Activated T-helper 1 cell treated with anti-CD3 and anti-CD28 coated beads, Interleukin-12 subunit alpha, Interleukin-12 subunit beta, Interleukin-2, Interleukin-4 antibody, amounts not matched to agents 30 ng/mL and 10 ng/mL and 1 ng/mL, durations not matched to agents 14 hours and 24 hours and 36 hours (primary cell): Measurements from ENCODE around the gene SCN11A. TPM values are rescaled to one million over a fixed set of nuclear protein-coding genes. Genes with fewer than 3 reads are reported as not detected.

Experiments
- DNase-seq: peaks from one replicate; pipeline ENCODE4 v3.0.0; 2021; ENCODE audit warnings: low spot score
- H3K27ac Mint-ChIP-seq: one replicate; pipeline ENCODE4 v1.8.0; 2021; ENCODE audit warnings: mild to moderate bottlenecking, mixed read lengths
- H3K27me3 Mint-ChIP-seq: one replicate; pipeline ENCODE4 v1.8.0; 2022; ENCODE audit warnings: mild to moderate bottlenecking, moderate library complexity, mixed read lengths; ENCODE audit not compliant: insufficient read depth
- H3K36me3 Mint-ChIP-seq: one replicate; pipeline ENCODE4 v1.8.0; 2021; ENCODE audit warnings: low read depth, mixed read lengths
- H3K4me1 Mint-ChIP-seq: one replicate; pipeline ENCODE4 v1.8.0; 2021; ENCODE audit warnings: low read depth, mixed read lengths
- H3K4me3 Mint-ChIP-seq: one replicate; pipeline ENCODE4 v1.8.0; 2021; ENCODE audit warnings: mild to moderate bottlenecking, moderate library complexity, mixed read lengths
- H3K9me3 Mint-ChIP-seq: one replicate; pipeline ENCODE4 v1.8.0; 2021; ENCODE audit warnings: mixed read lengths
- intact Hi-C: fragments of 100-400 bp; cut with micrococcal nuclease; formaldehyde crosslinking; loops from one replicate; pipeline ENCODE4 v1.15.1; 2024
- total RNA-seq: library from RNA; stranded (reverse); gene quantifications from 2 replicates; pipeline ENCODE4 v1.2.3, GENCODE V29; 2022

Gene SCN11A
- total RNA-seq = 0.05 TPM in 1 of 2 replicates, not detected in the other

DNA sequence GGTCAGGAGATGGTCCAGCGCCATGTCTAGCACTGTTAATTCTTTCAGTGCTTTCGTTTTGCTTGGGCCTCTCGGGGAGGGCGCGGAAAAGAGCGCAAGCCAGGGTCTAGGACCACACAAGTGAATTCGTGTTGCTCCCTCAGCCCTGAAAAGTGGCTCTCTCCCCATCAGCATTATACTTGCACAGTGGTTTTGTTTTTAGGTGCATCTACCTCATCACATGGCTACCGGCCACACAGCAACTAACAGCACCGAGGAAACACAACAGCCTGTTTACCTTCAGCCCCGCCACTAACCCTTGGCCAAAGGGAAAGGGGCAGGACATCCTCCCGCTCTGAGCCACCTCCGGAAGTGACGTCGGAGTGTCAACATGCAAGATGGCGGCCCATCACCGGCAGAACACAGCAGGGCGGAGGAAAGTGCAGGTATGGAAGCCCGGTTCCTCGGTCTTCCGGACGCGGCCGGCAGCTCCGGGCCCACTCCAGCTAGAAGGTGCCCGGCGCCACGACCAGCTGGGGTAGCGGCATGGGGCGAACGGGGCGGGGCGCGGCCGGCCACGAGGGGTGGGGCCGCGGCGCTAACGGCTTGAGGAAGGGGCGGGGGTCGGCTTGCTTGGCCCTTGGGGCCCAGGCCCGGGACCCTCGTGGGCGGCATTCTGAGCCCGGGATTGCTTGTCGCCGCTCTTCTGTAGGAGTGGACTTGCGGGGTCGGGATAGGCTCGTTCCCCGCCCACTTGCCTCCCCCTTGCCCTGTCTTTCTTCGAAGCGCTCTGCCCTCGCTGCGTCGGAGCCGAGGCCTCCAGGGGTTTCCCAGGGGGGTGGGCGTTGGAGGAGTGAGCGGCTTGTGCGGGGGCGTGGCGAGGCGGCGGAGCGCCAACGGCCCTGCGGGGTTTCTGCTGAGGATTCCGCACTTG lies at the start of gene SCN11A, which contains the start of gene WDR48:
Gene SCN11A, minus strand, starts transcription at position 296 of the 913 bp plus-strand sequence. CDS start 101,582 bp downstream, outside the sequence.
Gene WDR48, plus strand, starts transcription at position 368 of the 913 bp plus-strand sequence. Its CDS starts 10 bp downstream, at position 378.
- H3K36me3 Mint-ChIP-seq = no peaks in the 10 kb centered on the region
- H3K9me3 Mint-ChIP-seq = no peaks in the 10 kb centered on the region
- intact Hi-C loops = loop anchor here (1.0 to 5.0 kb wide), 6 partner anchors 57 to 915 kb away; partner anchors contain the start of genes ACAA1, MYD88 and RPSA

GRCh38 chr3:39101022-39101689 lies 49.4 kb upstream of the SCN11A start:
- Mint-ChIP-seq H3K9me3 (no peaks in the 10 kb centered on the region), H3K4me1 (peaks cover 42% of the 10 kb centered on the region), H3K4me3 (no peak overlapping the region), H3K27me3 (peaks cover 2% of the 10 kb centered on the region), H3K27ac (no peak overlapping the region), H3K36me3 (peaks cover 17% of the 10 kb centered on the region)
- DNase-seq = peak; percentile 27
- intact Hi-C loops = loop anchor here (1.0 to 2.0 kb wide), 3 partner anchors 89 to 278 kb away; no protein-coding TSS in a partner anchor

More for the DNA sequence above, at the start of gene SCN11A, which contains the start of gene WDR48:
- DNase-seq = peak; percentile 91
- Mint-ChIP-seq H3K4me1 (peaks cover 30% of the 10 kb centered on the region), H3K27me3 (no peaks in the 10 kb centered on the region), H3K27ac (peak within 1 kb of the TSS; percentile 95), H3K4me3 (peak within 1 kb of the TSS; percentile 93)

GRCh38 chr3:39100500-39100886 lies 48.7 kb upstream of the SCN11A start:
- Mint-ChIP-seq H3K27me3 (no peaks in the 10 kb centered on the region), H3K4me3 (no peak overlapping the region), H3K36me3 (peaks cover 20% of the 10 kb centered on the region), H3K9me3 (no peaks in the 10 kb centered on the region), H3K27ac (peak overlapping the region; percentile 34), H3K4me1 (peaks cover 35% of the 10 kb centered on the region)
- intact Hi-C loops = loop anchor here (2.0 kb wide), 1 partner anchor 278 kb away; no protein-coding TSS in a partner anchor
- DNase-seq = no peak

DNA sequence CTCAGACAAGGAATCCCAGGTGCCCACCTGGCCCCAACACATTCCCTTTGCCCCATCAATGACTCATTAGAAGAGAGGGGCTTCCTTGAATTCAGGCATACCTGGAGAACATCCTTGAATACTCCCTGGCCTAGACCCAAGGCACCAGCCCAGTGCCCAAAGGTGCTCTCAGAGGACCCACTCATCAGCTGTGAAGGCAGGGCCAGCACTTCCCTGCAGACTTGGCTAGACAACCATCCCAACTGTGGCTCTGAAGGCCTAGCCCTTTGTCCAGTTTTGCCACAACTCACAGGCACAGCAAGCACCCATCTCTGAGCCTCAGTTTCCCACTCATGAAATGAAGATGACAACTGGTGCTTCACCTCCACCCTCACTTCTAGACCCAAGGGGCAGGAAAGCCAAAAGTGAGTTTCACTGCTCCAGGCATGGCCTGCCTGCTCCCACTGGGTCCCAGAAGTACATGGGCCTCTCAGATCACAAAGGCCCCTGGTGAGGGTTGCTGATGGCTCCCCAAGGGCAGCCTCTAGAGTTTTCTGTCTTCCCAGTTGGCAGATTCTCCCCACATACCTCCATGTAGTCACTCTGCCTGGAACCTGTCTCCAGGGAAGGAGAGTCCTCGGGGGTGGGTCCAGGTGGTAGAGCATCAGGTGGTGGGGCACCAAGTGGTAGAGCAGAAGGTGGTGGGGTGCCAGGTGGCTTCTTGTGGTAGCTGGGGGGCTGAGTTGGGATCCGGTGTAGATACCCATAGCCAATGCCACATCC lies 48.2 kb upstream of the SCN11A start:
- DNase-seq = no peak
- Mint-ChIP-seq H3K27me3 (no peaks in the 10 kb centered on the region), H3K36me3 (peaks cover 20% of the 10 kb centered on the region), H3K9me3 (no peaks in the 10 kb centered on the region), H3K27ac (no peak overlapping the region), H3K4me1 (peaks cover 29% of the 10 kb centered on the region), H3K4me3 (no peak overlapping the region)
- intact Hi-C loops = loop anchor here (2.0 kb wide), 1 partner anchor 279 kb away; no protein-coding TSS in a partner anchor

GRCh38 chr3:39099242-39099641 lies 47.5 kb upstream of the SCN11A start:
- peaks cover 25% of the 10 kb centered on the region for H3K36me3 Mint-ChIP-seq
- intact Hi-C loops = no loop called here
- no peaks in the 10 kb centered on the region for H3K27me3 Mint-ChIP-seq
- no peak overlapping the region for H3K4me3 Mint-ChIP-seq
- no peaks in the 10 kb centered on the region for H3K9me3 Mint-ChIP-seq
- no peak overlapping the region for H3K27ac Mint-ChIP-seq
- peaks cover 27% of the 10 kb centered on the region for H3K4me1 Mint-ChIP-seq
- no peak for DNase-seq

GRCh38 chr3:39098473-39099000 lies 46.8 kb upstream of the SCN11A start:
- peaks cover 29% of the 10 kb centered on the region for H3K36me3 Mint-ChIP-seq
- peaks cover 25% of the 10 kb centered on the region for H3K4me1 Mint-ChIP-seq
- no peaks in the 10 kb centered on the region for H3K27me3 Mint-ChIP-seq
- intact Hi-C loops = no loop called here
- no peaks in the 10 kb centered on the region for H3K9me3 Mint-ChIP-seq
- no peak for DNase-seq
- no peak overlapping the region for H3K4me3 Mint-ChIP-seq
- H3K27ac Mint-ChIP-seq = no peak overlapping the region

- Mint-ChIP-seq H3K27ac (no peak overlapping the region), H3K27me3 (no peaks in the 10 kb centered on the region), H3K4me1 (peaks cover 19% of the 10 kb centered on the region), H3K4me3 (no peak overlapping the region), H3K9me3 (no peaks in the 10 kb centered on the region), H3K36me3 (peaks cover 28% of the 10 kb centered on the region)
- DNase-seq = no peak
- intact Hi-C loops = no loop called here
These were observed 46.1 kb upstream of the SCN11A start for GRCh38 chr3:39097716-39098472.

DNA sequence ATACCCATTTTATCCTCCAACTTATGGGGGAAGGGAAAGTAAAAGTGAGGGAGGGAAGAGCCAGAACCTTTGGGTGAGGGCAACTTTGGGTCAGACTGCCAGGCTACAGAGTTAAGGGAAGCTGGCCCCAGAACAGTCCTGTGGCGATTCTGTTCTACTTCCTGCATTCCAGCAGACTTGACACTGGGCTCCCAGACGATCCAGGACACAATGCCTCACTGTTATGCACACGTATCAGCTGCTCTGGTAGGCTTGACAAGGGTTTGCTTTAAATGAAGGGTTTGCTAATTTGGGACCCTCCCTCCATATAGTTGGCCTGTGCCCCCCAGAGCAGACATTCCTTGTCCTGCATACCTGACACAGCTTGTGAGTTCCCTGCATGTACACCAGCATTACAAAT lies 45.0 kb upstream of the SCN11A start:
- Mint-ChIP-seq H3K4me1 (peaks cover 8% of the 10 kb centered on the region), H3K36me3 (peaks cover 34% of the 10 kb centered on the region), H3K27me3 (no peaks in the 10 kb centered on the region), H3K4me3 (no peak overlapping the region), H3K9me3 (no peaks in the 10 kb centered on the region), H3K27ac (no peak overlapping the region)
- intact Hi-C loops = no loop called here
- DNase-seq = no peak

GRCh38 chr3:39095778-39096177 lies 44.0 kb upstream of the SCN11A start:
- Mint-ChIP-seq H3K9me3 (no peaks in the 10 kb centered on the region), H3K4me3 (no peak overlapping the region), H3K27me3 (no peaks in the 10 kb centered on the region), H3K27ac (no peak overlapping the region), H3K4me1 (no peaks in the 10 kb centered on the region), H3K36me3 (peaks cover 37% of the 10 kb centered on the region)
- DNase-seq = no peak
- intact Hi-C loops = no loop called here

- no peak overlapping the region for H3K4me3 Mint-ChIP-seq
These were observed 43.3 kb upstream of the SCN11A start for GRCh38 chr3:39094851-39095677.

GRCh38 chr3:39090922-39091321 lies 39.2 kb upstream of the SCN11A start:
- Mint-ChIP-seq H3K4me1 (no peaks in the 10 kb centered on the region), H3K36me3 (peaks cover 52% of the 10 kb centered on the region), H3K27me3 (no peaks in the 10 kb centered on the region), H3K27ac (no peak overlapping the region), H3K9me3 (no peaks in the 10 kb centered on the region), H3K4me3 (no peak overlapping the region)
- no peak for DNase-seq
- intact Hi-C loops = no loop called here

More at GRCh38 chr3:39094851-39095677, 43.3 kb upstream of the SCN11A start:
- Mint-ChIP-seq H3K9me3 (no peaks in the 10 kb centered on the region), H3K4me1 (no peaks in the 10 kb centered on the region), H3K27me3 (no peaks in the 10 kb centered on the region), H3K27ac (no peak overlapping the region), H3K36me3 (peaks cover 42% of the 10 kb centered on the region)
- intact Hi-C loops = no loop called here
- no peak for DNase-seq
